Neural cell (in vitro differentiated cells): ENCODE results near the gene INMT.

Source experiments
- EP300 ChIP-seq: fragments of 450-650 bp; conservative IDR thresholded peaks from 2 replicates; pipeline ENCODE4 v1.6.1; 2014; ENCODE audit warnings: antibody characterized with exemption, mild to moderate bottlenecking, moderate library complexity; ENCODE audit not compliant: poor library complexity, severe bottlenecking
- RAD21 ChIP-seq: fragments of 450-650 bp; conservative IDR thresholded peaks from 2 replicates; pipeline ENCODE4 v1.6.1; 2014; ENCODE audit warnings: antibody characterized with exemption, mild to moderate bottlenecking, moderate library complexity
- SMC3 ChIP-seq: fragments of 450-650 bp; conservative IDR thresholded peaks from 2 replicates; pipeline ENCODE4 v1.6.1; 2014; ENCODE audit warnings: antibody characterized with exemption, mild to moderate bottlenecking, moderate library complexity; ENCODE audit not compliant: poor library complexity
- TAF1 ChIP-seq: IDR thresholded peaks from 2 replicates; pipeline ENCODE4 v1.6.1; 2012; ENCODE audit warnings: low read depth
- TF ChIP-seq, protein P1 (sequence below): fragments of 450-650 bp; IDR thresholded peaks from 2 replicates; pipeline ENCODE4 v1.5.1; 2014; ENCODE audit warnings: antibody characterized with exemption, mild to moderate bottlenecking, moderate library complexity; ENCODE audit not compliant: poor library complexity, severe bottlenecking
- TF ChIP-seq, protein P2 (sequence below): IDR thresholded peaks from 2 replicates; pipeline ENCODE4 v1.6.1; 2012; ENCODE audit warnings: borderline replicate concordance

DNA sequence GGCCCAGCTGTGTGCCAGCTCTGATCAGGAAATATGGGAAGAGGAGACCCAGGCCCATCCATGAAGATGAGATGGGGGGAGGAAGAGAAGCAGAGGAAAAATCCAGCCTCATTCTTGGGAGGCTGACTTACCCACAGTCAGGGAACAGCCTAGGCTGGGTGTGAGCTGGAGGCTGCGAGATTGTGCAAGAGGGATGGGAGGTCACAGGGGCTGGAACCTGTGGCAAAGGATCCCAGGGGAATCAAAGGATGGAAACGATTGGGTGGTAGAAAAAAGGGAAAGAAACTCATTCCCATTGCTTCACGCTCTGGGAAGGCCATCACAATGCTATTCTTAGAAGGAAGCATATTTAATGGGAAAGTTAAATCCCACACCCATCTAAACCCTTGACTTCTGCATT is 43.0 kb upstream of the INMT start:
- TF ChIP-seq EP300 (no peak), RAD21 (no peak), SMC3 (no peak), TAF1 (no peak)
- TF ChIP-seq, protein P1, sequence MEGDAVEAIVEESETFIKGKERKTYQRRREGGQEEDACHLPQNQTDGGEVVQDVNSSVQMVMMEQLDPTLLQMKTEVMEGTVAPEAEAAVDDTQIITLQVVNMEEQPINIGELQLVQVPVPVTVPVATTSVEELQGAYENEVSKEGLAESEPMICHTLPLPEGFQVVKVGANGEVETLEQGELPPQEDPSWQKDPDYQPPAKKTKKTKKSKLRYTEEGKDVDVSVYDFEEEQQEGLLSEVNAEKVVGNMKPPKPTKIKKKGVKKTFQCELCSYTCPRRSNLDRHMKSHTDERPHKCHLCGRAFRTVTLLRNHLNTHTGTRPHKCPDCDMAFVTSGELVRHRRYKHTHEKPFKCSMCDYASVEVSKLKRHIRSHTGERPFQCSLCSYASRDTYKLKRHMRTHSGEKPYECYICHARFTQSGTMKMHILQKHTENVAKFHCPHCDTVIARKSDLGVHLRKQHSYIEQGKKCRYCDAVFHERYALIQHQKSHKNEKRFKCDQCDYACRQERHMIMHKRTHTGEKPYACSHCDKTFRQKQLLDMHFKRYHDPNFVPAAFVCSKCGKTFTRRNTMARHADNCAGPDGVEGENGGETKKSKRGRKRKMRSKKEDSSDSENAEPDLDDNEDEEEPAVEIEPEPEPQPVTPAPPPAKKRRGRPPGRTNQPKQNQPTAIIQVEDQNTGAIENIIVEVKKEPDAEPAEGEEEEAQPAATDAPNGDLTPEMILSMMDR, result no peak
- TF ChIP-seq, protein P2, sequence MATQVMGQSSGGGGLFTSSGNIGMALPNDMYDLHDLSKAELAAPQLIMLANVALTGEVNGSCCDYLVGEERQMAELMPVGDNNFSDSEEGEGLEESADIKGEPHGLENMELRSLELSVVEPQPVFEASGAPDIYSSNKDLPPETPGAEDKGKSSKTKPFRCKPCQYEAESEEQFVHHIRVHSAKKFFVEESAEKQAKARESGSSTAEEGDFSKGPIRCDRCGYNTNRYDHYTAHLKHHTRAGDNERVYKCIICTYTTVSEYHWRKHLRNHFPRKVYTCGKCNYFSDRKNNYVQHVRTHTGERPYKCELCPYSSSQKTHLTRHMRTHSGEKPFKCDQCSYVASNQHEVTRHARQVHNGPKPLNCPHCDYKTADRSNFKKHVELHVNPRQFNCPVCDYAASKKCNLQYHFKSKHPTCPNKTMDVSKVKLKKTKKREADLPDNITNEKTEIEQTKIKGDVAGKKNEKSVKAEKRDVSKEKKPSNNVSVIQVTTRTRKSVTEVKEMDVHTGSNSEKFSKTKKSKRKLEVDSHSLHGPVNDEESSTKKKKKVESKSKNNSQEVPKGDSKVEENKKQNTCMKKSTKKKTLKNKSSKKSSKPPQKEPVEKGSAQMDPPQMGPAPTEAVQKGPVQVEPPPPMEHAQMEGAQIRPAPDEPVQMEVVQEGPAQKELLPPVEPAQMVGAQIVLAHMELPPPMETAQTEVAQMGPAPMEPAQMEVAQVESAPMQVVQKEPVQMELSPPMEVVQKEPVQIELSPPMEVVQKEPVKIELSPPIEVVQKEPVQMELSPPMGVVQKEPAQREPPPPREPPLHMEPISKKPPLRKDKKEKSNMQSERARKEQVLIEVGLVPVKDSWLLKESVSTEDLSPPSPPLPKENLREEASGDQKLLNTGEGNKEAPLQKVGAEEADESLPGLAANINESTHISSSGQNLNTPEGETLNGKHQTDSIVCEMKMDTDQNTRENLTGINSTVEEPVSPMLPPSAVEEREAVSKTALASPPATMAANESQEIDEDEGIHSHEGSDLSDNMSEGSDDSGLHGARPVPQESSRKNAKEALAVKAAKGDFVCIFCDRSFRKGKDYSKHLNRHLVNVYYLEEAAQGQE, result no peak
